HCT116 (cell line): Measurements from ENCODE around the gene CLIC6.

ENCODE experiments used
- ATF3 ChIP-seq: IDR thresholded peaks from 2 replicates; pipeline ENCODE4 v1.6.1; 2012
- CTCF ChIP-seq, 3 experiments: fragments of 200-600 bp in 1 of 3; sonication (generic) in 1 of 3; IDR thresholded peaks in 2 of 3; conservative IDR thresholded peaks in 1 of 3; 2 replicates each; pipeline ENCODE4 v1.5.1; 2012 to 2017; ENCODE audit warnings: low read depth in 2 of 3, low read length in 2 of 3, antibody characterized with exemption in 1 of 3, borderline replicate concordance in 1 of 3, control low read depth in 1 of 3, mild to moderate bottlenecking in 1 of 3, mixed read lengths in 1 of 3, mixed run types in 1 of 3, moderate library complexity in 1 of 3; ENCODE audit not compliant: insufficient read depth in 1 of 3
- ELF1 ChIP-seq: IDR thresholded peaks from 2 replicates; pipeline ENCODE4 v1.6.1; 2012; ENCODE audit warnings: low read depth, borderline replicate concordance
- EZH2 ChIP-seq: fragments of 200-600 bp; sonication (generic); IDR thresholded peaks from 2 replicates; pipeline ENCODE4 v1.6.1; 2017; ENCODE audit warnings: antibody characterized with exemption, mixed run types
- FOSL1 ChIP-seq: IDR thresholded peaks from 2 replicates; pipeline ENCODE4 v1.6.1; 2012; ENCODE audit warnings: low read depth
- MAX ChIP-seq: IDR thresholded peaks from 2 replicates; pipeline ENCODE4 v1.6.1; 2012
- POLR2A ChIP-seq: IDR thresholded peaks from 2 replicates; pipeline ENCODE4 v1.7.0; 2011; ENCODE audit warnings: borderline replicate concordance; ENCODE audit not compliant: insufficient read depth, insufficient read length; ENCODE audit errors: extremely low read depth
- POLR2AphosphoS5 ChIP-seq: IDR thresholded peaks from 2 replicates; pipeline ENCODE4 v1.6.1; 2011; ENCODE audit warnings: mild to moderate bottlenecking, low read depth, low read length, moderate library complexity
- RAD21 ChIP-seq: IDR thresholded peaks from 2 replicates; pipeline ENCODE4 v1.6.1; 2012; ENCODE audit warnings: low read depth, mild to moderate bottlenecking
- REST ChIP-seq: IDR thresholded peaks from 2 replicates; pipeline ENCODE4 v1.6.1; 2012; ENCODE audit warnings: low read depth
- SIN3A ChIP-seq: IDR thresholded peaks from 2 replicates; pipeline ENCODE4 v1.6.1; 2012; ENCODE audit warnings: low read depth
- YY1 ChIP-seq: IDR thresholded peaks from 2 replicates; pipeline ENCODE4 v1.6.1; 2011; ENCODE audit warnings: low read length, low read depth, moderate library complexity, mild to moderate bottlenecking; ENCODE audit not compliant: insufficient replicate concordance; ENCODE audit errors: extremely low read depth
- ZNF274 ChIP-seq: fragments of 200-500 bp; sonication (Bioruptor generic); IDR thresholded peaks from 2 replicates; pipeline ENCODE4 v1.6.1; 2014; ENCODE audit warnings: mild to moderate bottlenecking, low read depth, low read length, inconsistent platforms

GRCh38 chr21:34762786-34763185 lies 94.0 kb downstream of the CLIC6 start:
- TF ChIP-seq CTCF (IDR thresholded peaks at IDR 0.05 in 2 of 3, conservative IDR thresholded peaks at IDR 0.05 in 1 of 3; ENCODE audit: borderline replicate concordance in 1 of 3, insufficient read depth in 1 of 3, low read depth in 2 of 3, low read length in 2 of 3) (peak in 1 of 3 experiments; percentile 28; a peak in 1 of 6 replicates), ZNF274 (no peak), POLR2AphosphoS5 (no peak), YY1 (no peak), RAD21 (no peak), REST (no peak), EZH2 (no peak), ELF1 (no peak), MAX (no peak), POLR2A (no peak), ATF3 (no peak), FOSL1 (no peak), SIN3A (no peak)
